Vagina (tissue), 2 donors: ENCODE data around the gene IMPA2. TPM values are rescaled to one million over a fixed set of nuclear protein-coding genes. Genes with fewer than 3 reads are reported as not detected.

Experiments
- DNase-seq, 2 donors: peaks; one replicate each; pipeline ENCODE4 v3.0.0-alpha.2; 2017; ENCODE audit errors: extremely low spot score in 2 of 2
- H3K27ac ChIP-seq: fragments of 200-600 bp; sonication (generic); one replicate; pipeline ENCODE4 v1.5.1; 2019
- H3K27me3 ChIP-seq: fragments of 200-600 bp; sonication (generic); one replicate; pipeline ENCODE4 v1.5.1; 2019
- H3K36me3 ChIP-seq, 2 donors: fragments of 200-600 bp; sonication (generic); one replicate each; pipeline ENCODE4 v1.5.1; 2017 to 2019
- H3K4me1 ChIP-seq: fragments of 200-600 bp; sonication (generic); one replicate; pipeline ENCODE4 v1.5.1; 2019
- H3K4me3 ChIP-seq, 2 donors: fragments of 200-600 bp; sonication (generic); 1 replicate in 1 of 2; 2 replicates in 1 of 2; pipeline ENCODE4 v1.5.1; 2016 to 2019
- H3K9me3 ChIP-seq: fragments of 200-600 bp; sonication (generic); one replicate; pipeline ENCODE4 v1.5.1; 2019
- CTCF ChIP-seq, 3 experiments: fragments of 450-650 bp in 2 of 3; fragments of 200-600 bp in 1 of 3; sonication (generic) in 1 of 3; IDR thresholded peaks; one replicate each; pipeline ENCODE4 v1.5.1; 2017 to 2019; ENCODE audit warnings: antibody characterized with exemption in 3 of 3, mild to moderate bottlenecking in 2 of 3, moderate library complexity in 2 of 3
- POLR2A ChIP-seq, 2 donors: fragments of 450-650 bp; IDR thresholded peaks; one replicate each; pipeline ENCODE4 v1.6.1; 2017; ENCODE audit warnings: antibody characterized with exemption in 2 of 2, mild to moderate bottlenecking in 2 of 2, moderate library complexity in 2 of 2
- POLR2AphosphoS5 ChIP-seq, 2 donors: sonication (generic); formaldehyde crosslinking; IDR thresholded peaks; one replicate each; pipeline ENCODE4 v1.9.0; 2017; ENCODE audit warnings: antibody characterized with exemption in 2 of 2, mild to moderate bottlenecking in 2 of 2, low read depth in 1 of 2; ENCODE audit not compliant: insufficient read depth in 1 of 2
- intact Hi-C: fragments of 100-400 bp; cut with DNase I; formaldehyde crosslinking; loops from one replicate; pipeline ENCODE4 v1.15.1; 2023
- total RNA-seq: library from RNA; depleted of rRNA; stranded (reverse); fragments of >200 nt; gene quantifications from one replicate; pipeline ENCODE4 v1.2.3, GENCODE V29; 2016

Gene IMPA2
- total RNA-seq, 1 donor from 2014 or later: 128 TPM

GRCh38 chr18:12053289-12053688, 72.0 kb downstream of the IMPA2 start:
- Histone ChIP-seq H3K27me3 (no peaks in the 10 kb centered on the region), H3K27ac (no peak overlapping the region), H3K36me3 (no peaks in the 10 kb centered on the region), H3K9me3 (no peaks in the 10 kb centered on the region), H3K4me3 (no peak overlapping the region), H3K4me1 (no peaks in the 10 kb centered on the region)
- intact Hi-C loops: no loop called here
- no peak for DNase-seq
- no peak for TF ChIP-seq POLR2A (IDR thresholded peaks at IDR 0.05)

GRCh38 chr18:12056034-12056883, 75.0 kb downstream of the IMPA2 start:
- H3K27me3 ChIP-seq: no peaks in the 10 kb centered on the region
- H3K27ac ChIP-seq: no peak overlapping the region
- no peak for DNase-seq
- no peaks in the 10 kb centered on the region for H3K36me3 ChIP-seq
- H3K4me1 ChIP-seq: no peaks in the 10 kb centered on the region
- intact Hi-C loops: no loop called here
- no peaks in the 10 kb centered on the region for H3K9me3 ChIP-seq
- TF ChIP-seq POLR2AphosphoS5 (IDR thresholded peaks at IDR 0.05; ENCODE audit: insufficient read depth in 1 of 2, low read depth in 1 of 2): no peak
- TF ChIP-seq POLR2A (IDR thresholded peaks at IDR 0.05): no peak
- TF ChIP-seq CTCF (IDR thresholded peaks at IDR 0.05): no peak
- no peak overlapping the region for H3K4me3 ChIP-seq

- no peaks in the 10 kb centered on the region for H3K4me1 ChIP-seq
- no peaks in the 10 kb centered on the region for H3K36me3 ChIP-seq
- TF ChIP-seq POLR2A (IDR thresholded peaks at IDR 0.05) (no peak), POLR2AphosphoS5 (IDR thresholded peaks at IDR 0.05; ENCODE audit: insufficient read depth in 1 of 2, low read depth in 1 of 2) (no peak), CTCF (IDR thresholded peaks at IDR 0.05) (no peak)
- H3K27me3 ChIP-seq: no peaks in the 10 kb centered on the region
- no peak overlapping the region for H3K4me3 ChIP-seq
- H3K9me3 ChIP-seq: no peaks in the 10 kb centered on the region
- intact Hi-C loops: no loop called here
- no peak overlapping the region for H3K27ac ChIP-seq
- no peak for DNase-seq
Measured at GRCh38 chr18:12056884-12057402, 75.6 kb downstream of the IMPA2 start.

GRCh38 chr18:12057419-12058039, 76.2 kb downstream of the IMPA2 start:
- H3K27me3 ChIP-seq: no peaks in the 10 kb centered on the region
- intact Hi-C loops: no loop called here
- no peak for TF ChIP-seq CTCF (IDR thresholded peaks at IDR 0.05)
- no peak for TF ChIP-seq POLR2AphosphoS5 (IDR thresholded peaks at IDR 0.05; ENCODE audit: insufficient read depth in 1 of 2, low read depth in 1 of 2)
- no peak for TF ChIP-seq POLR2A (IDR thresholded peaks at IDR 0.05)
- H3K27ac ChIP-seq: no peak overlapping the region
- H3K4me3 ChIP-seq: no peak overlapping the region
- no peaks in the 10 kb centered on the region for H3K4me1 ChIP-seq
- H3K36me3 ChIP-seq: no peaks in the 10 kb centered on the region
- no peak for DNase-seq
- no peaks in the 10 kb centered on the region for H3K9me3 ChIP-seq

- no peak overlapping the region for H3K27ac ChIP-seq
Measured at GRCh38 chr18:12059334-12060181, 78.3 kb downstream of the IMPA2 start.

More at GRCh38 chr18:12059334-12060181, 78.3 kb downstream of the IMPA2 start:
- Histone ChIP-seq H3K4me3 (no peak overlapping the region), H3K27me3 (no peaks in the 10 kb centered on the region), H3K4me1 (no peaks in the 10 kb centered on the region), H3K36me3 (no peaks in the 10 kb centered on the region), H3K9me3 (no peaks in the 10 kb centered on the region)
- TF ChIP-seq POLR2AphosphoS5 (IDR thresholded peaks at IDR 0.05; ENCODE audit: insufficient read depth in 1 of 2, low read depth in 1 of 2): no peak
- TF ChIP-seq CTCF (IDR thresholded peaks at IDR 0.05): no peak
- no peak for TF ChIP-seq POLR2A (IDR thresholded peaks at IDR 0.05)
- DNase-seq: no peak
- intact Hi-C loops: no loop called here
